NCI-H2227 (cell line): ENCODE results near the gene KCNJ6.
"Not testable (repeated sequence)": the region's sequence is repeated elsewhere in the genome, so short reads cannot be mapped to it uniquely, and the experiment has no call there.

Experiments
- DNase-seq: peaks from one replicate; lab custom pipeline; 2025; ENCODE audit not compliant: unreplicated experiment; lab: John Stamatoyannopoulos, UW

KCNJ6 gene

DNA sequence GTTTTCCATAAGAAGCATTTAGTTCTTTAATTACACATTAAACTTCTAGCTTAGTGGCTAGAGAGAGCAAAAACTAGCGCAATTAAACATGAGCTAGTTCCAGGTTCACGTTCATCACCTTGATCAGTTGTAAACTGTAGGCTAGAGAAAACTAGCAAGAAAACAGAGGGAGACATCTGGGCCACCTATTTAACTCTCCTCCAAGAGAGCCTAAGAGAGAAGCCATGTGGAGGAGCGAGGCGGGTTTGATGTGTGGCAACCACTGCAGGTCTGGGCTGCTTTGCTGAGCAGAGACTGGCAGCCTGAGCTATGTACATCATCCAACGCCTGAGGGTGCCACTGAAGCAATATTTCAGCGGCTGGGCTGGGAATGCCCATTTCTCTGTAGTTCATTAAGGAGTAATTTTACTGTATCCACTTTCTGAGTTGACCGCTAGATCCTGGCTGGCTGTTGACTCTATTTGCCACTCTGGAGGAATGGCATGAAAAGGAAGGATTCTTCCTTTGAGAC lies 296.7 kb downstream of the KCNJ6 start:
- no peak for DNase-seq

GRCh38 chr21:37618081-37618480 lies 298.2 kb downstream of the KCNJ6 start:
- DNase-seq: no peak

DNA sequence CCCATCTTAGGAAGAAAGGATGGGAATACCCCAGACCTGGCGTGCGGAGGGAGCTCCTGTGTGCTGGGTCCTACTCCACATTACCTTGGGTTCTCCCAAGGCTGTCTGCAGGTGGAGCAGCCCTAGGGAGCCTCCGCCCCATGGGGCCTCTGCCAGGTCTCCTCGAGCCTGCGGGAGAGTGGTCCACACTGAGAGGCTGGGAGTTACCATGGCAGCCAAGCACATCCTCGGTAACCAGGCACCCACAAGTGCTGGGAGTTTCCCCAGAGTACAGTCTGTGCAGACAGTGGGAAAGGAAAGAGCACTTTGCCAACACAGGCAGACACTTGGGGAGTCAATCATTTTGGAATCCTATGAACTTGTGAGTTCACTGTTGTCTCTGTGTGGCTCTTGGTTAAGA lies 300.3 kb downstream of the KCNJ6 start:
- no peak for DNase-seq

DNA sequence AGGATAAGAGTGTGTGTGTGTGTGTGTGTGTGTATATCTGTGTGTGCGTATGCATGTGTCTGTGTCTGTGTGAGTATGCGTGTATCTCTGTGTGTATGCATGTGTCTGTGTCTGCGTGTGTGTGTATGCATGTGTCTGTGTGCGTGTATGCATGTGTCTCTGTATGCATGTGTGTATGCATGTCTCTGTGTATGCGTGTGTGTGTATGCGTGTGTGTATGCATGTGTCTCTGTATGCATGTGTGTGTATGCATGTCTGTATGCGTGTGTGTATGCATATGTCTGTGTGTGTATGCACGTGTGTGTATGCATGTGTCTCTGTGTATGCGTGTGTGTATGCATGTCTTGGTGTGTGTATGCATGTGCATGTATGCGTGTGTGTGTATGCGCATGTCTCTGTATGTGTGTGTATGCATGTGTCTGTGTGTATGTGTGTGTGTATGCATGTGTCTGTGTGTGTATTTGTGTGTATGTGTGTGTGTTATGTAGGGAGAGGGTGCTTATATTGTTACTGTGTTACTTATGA lies 301.8 kb downstream of the KCNJ6 start:
- no peak for DNase-seq

DNA sequence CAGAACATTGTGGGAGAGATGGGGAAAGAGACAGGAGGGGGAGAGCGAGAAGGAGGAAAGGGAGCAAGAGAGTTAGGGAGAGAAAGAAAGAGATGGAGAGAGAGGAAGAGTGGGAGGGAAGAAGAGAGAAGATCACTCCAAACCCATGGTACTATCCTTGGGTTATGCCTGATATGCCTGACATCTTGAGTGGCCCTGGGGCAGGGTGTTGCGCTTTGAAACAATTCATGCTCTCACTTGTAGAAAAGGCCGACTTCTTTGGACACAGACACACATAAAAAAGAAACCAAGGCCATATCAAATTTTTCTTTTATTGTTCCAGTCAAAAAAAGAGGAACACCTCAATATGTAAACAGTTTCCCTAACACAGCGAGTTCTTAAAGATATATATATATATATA lies 309.2 kb downstream of the KCNJ6 start:
- DNase-seq: no peak

DNA sequence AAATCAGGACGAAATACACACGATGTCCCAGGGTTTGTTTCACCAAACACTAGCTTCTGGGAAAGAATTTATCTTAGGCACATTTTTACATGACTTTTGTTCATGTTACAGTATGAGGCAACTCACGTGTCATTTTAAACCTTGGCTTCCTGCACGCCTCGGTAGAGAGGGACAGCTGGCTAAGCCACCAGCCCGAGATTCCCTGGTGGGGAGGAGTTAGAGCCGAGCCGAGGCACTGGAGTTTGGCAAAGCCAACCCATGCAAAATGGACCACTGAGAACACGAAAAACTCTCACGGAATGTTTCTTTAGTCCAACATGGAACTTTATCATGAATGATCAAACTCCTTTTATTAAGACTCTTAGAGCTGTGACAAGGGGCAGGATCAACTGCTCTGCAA lies 309.7 kb downstream of the KCNJ6 start:
- DNase-seq: no peak

GRCh38 chr21:37605006-37605405 lies 311.3 kb downstream of the KCNJ6 start:
- DNase-seq: no peak

GRCh38 chr21:37603129-37603528 lies 313.1 kb downstream of the KCNJ6 start:
- no peak for DNase-seq

DNA sequence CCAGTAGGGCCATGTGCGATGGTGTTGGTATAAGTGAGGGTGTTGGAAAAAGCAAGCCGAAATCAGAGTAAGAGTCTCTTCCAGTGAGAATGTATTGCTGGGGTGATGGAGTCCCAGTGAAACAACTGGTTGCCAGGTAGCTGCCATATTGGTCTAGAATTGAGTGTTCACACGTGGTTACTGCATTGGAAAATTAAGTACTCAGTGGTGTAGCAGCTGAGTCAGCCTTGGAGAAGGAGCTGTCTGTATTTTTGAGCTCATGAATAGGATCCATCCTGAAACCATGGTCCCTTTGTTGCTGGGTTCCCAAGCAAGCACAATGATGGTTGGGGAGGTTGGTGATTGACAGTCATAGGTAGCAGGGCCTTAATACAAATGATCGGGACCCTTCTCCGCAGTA lies 314.3 kb downstream of the KCNJ6 start:
- DNase-seq: no peak

- DNase-seq: no peak
Observed at GRCh38 chr21:37601027-37601426, 315.2 kb downstream of the KCNJ6 start.

- no peak for DNase-seq
Observed at GRCh38 chr21:37595944-37596343, 320.3 kb downstream of the KCNJ6 start.

DNA sequence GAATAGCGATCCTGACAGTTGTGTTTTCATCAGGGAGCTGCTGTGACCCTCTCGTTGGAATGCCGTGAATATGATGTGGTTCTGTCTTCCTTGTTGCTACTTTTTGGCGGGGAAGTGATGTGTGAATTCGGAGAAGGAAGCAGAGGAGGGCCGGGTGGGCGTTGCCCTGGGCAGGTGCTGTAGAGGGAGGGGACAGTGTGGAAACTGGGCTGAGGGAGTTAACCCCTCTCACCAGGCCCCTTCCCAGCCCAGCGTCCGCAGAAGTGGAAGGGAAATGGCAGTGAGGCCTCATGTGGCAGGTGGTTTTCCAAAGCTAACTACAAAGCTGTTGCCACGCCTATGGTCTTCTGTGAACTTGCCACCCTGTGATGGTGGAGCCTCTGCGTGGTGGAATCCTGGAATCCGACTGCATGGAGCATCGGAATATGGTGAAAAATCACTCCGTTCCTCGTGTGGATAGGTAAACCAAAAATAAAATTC lies 321.7 kb downstream of the KCNJ6 start:
- no peak for DNase-seq

GRCh38 chr21:37593740-37594471 lies 322.4 kb downstream of the KCNJ6 start:
- no peak for DNase-seq

DNA sequence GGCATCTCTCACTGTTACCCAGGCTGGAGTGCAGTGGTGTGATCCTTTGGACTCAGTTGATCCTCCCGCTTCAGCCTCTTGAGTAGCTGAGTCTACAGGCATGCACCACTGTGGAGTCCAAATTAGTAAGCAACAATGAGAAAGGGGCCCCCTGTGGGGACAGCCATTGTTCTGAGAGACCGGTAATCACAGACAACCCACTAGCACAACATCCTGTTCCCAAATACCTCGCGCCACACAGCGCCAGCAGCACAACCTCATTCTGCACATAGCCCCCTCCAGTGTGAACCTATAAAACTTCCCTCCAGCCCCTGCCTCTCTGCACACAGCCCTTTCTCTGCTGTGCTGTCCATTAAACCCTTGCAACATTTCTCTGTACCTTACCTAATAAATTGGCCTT lies 323.2 kb downstream of the KCNJ6 start:
- no peak for DNase-seq

DNA sequence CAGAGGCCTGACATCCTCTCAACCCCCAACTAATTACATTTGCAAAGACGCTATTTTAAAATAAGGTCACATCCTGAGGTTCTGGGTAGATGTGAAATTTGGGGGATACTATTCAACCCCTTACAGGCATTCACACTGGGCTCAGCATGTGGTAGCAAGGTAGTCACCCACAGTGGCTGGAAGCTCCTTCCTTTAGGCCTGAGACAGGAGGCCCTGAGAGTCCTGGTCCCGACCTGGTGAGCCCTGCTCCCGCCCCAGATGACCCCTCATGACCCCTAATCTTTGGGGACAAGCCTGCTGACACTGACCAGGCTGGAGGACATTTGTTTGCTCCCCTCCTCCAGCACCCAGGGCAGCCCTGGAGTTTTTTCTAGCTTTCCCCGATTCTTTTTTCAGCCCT lies 323.8 kb downstream of the KCNJ6 start:
- no peak for DNase-seq

- not testable (repeated sequence) for DNase-seq
Observed at GRCh38 chr21:37591994-37592393, 324.3 kb downstream of the KCNJ6 start.

GRCh38 chr21:37590836-37591235 lies 325.4 kb downstream of the KCNJ6 start:
- not testable (repeated sequence) for DNase-seq

DNA sequence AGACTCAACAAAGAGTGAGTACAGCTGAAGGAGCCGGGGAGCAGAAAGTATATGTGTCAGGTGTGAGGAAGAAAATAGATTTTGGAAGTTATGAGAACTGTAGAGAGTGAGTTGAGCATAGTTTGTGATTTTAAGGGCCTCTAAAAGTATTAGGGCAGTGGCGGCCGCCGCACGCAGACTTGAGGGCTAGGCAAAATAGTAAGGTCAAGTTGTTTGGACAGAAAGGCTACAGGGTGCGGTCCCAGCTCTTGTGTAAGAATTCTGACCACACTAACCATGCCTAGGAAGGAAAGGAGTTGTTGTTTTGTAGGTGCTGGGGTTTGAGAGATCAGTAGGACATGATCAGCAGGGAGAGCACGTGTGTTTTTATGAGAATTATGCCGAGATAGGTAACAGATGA lies 327.6 kb downstream of the KCNJ6 start:
- DNase-seq: not testable (repeated sequence)

GRCh38 chr21:37587635-37588177 lies 328.6 kb downstream of the KCNJ6 start:
- DNase-seq: no peak

DNA sequence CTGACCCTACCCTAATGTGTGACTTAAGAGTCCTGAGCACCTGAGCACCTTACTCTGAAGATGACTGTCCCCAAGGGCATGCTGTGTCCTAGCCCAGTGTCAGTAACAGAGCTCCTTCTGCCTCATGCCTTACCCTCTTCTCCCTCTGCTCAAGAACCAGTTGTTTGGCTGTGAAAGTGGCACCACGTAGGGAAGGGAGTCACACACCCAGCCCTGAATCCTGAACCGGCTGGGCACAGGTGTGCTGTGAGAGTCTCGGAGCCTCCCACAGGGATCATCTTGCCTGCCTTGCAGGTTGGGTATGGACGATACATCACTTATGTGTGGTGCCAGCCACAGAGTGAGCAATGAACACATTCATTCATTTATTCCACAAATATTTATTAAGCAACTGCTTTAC lies 329.1 kb downstream of the KCNJ6 start:
- DNase-seq: no peak

GRCh38 chr21:37582590-37582989 lies 333.7 kb downstream of the KCNJ6 start:
- DNase-seq: peak; percentile 4

GRCh38 chr21:37580666-37581065 lies 335.6 kb downstream of the KCNJ6 start:
- DNase-seq: no peak
